GM06990 (cell line): Measurements from ENCODE around the gene VARS2.

Experiments
- DNase-seq: peaks from one replicate; pipeline ENCODE4 v3.0.0-alpha.2; 2011; ENCODE audit not compliant: insufficient read length; ENCODE audit errors: extremely low read depth
- H3K27me3 ChIP-seq: replicated peaks from 2 replicates; pipeline ENCODE4 v1.6.0; 2011; ENCODE audit warnings: low read length; ENCODE audit not compliant: control insufficient read depth, insufficient read depth
- H3K36me3 ChIP-seq: 2 replicates; pipeline ENCODE4 v1.5.1; 2011; ENCODE audit warnings: low read length; ENCODE audit not compliant: control insufficient read depth, insufficient read depth
- H3K4me3 ChIP-seq: replicated peaks from 2 replicates; pipeline ENCODE4 v1.5.1; 2011; ENCODE audit warnings: low read depth, mild to moderate bottlenecking, control low read depth, low read length
- CTCF ChIP-seq: IDR thresholded peaks from 2 replicates; pipeline ENCODE4 v1.5.1; 2011; ENCODE audit warnings: low read length, control low read depth, mild to moderate bottlenecking, inconsistent platforms; ENCODE audit not compliant: insufficient read depth, poor library complexity, severe bottlenecking

The VARS2 gene

GRCh38 chr6:30887901-30888815 lies 25.9 kb upstream of the VARS2 start:
- H3K27me3 ChIP-seq, result no peaks in the 10 kb centered on the region
- no peak overlapping the region for H3K4me3 ChIP-seq
- TF ChIP-seq CTCF, result no peak
- no peak for DNase-seq
- peaks cover 12% of the 10 kb centered on the region for H3K36me3 ChIP-seq

- DNase-seq, result no peak
These were observed 25.1 kb upstream of the VARS2 start for GRCh38 chr6:30888816-30889495.

GRCh38 chr6:30889496-30889885 lies 24.5 kb upstream of the VARS2 start:
- peaks cover 15% of the 10 kb centered on the region for H3K36me3 ChIP-seq
- DNase-seq, result no peak
- no peak for TF ChIP-seq CTCF
- H3K4me3 ChIP-seq, result no peak overlapping the region
- H3K27me3 ChIP-seq, result no peaks in the 10 kb centered on the region

More at GRCh38 chr6:30888816-30889495, 25.1 kb upstream of the VARS2 start:
- H3K36me3 ChIP-seq, result peaks cover 13% of the 10 kb centered on the region
- H3K27me3 ChIP-seq, result no peaks in the 10 kb centered on the region
- no peak overlapping the region for H3K4me3 ChIP-seq
- no peak for TF ChIP-seq CTCF

GRCh38 chr6:30889921-30890645 lies 24.0 kb upstream of the VARS2 start:
- peaks cover 15% of the 10 kb centered on the region for H3K36me3 ChIP-seq
- no peak for DNase-seq
- no peaks in the 10 kb centered on the region for H3K27me3 ChIP-seq
- no peak for TF ChIP-seq CTCF
- H3K4me3 ChIP-seq, result no peak overlapping the region

- Histone ChIP-seq H3K4me3 (no peak overlapping the region), H3K27me3 (no peaks in the 10 kb centered on the region), H3K36me3 (peaks cover 15% of the 10 kb centered on the region)
- TF ChIP-seq CTCF, result no peak
- DNase-seq, result no peak
These were observed 23.2 kb upstream of the VARS2 start for GRCh38 chr6:30890646-30891449.
